Effector memory CD4-positive, alpha-beta T cell (primary cell): ENCODE data around the gene OGG1.

Experiments
- DNase-seq, 3 donors: peaks; one replicate each; pipeline ENCODE4 v3.0.0-alpha.2; 2020
- H3K27ac ChIP-seq: 2 replicates; pipeline ENCODE4 v1.7.0; 2013; ENCODE audit warnings: mild to moderate bottlenecking, low read length, moderate library complexity; ENCODE audit not compliant: insufficient read depth, poor library complexity, severe bottlenecking
- H3K27me3 ChIP-seq: replicated peaks from 2 replicates; pipeline ENCODE4 v1.7.0; 2013; ENCODE audit warnings: mild to moderate bottlenecking, low read length; ENCODE audit not compliant: insufficient read depth, control insufficient read depth, poor library complexity, severe bottlenecking
- H3K36me3 ChIP-seq: 2 replicates; pipeline ENCODE4 v1.7.0; 2013; ENCODE audit warnings: mild to moderate bottlenecking, low read length, moderate library complexity; ENCODE audit not compliant: control insufficient read depth, insufficient read depth
- H3K4me1 ChIP-seq: 2 replicates; pipeline ENCODE4 v1.7.0; 2013; ENCODE audit warnings: low read length, mild to moderate bottlenecking; ENCODE audit not compliant: control insufficient read depth, insufficient read depth, poor library complexity, severe bottlenecking
- H3K4me3 ChIP-seq: 2 replicates; pipeline ENCODE4 v1.7.0; 2013; ENCODE audit warnings: low read length, low read depth, mild to moderate bottlenecking; ENCODE audit not compliant: insufficient read depth, poor library complexity, severe bottlenecking
- H3K9me3 ChIP-seq: 2 replicates; pipeline ENCODE4 v1.7.0; 2013; ENCODE audit warnings: mild to moderate bottlenecking, low read length, moderate library complexity; ENCODE audit not compliant: control insufficient read depth
- total RNA-seq, 3 donors: gene quantifications; one replicate each; lab custom pipeline; 2026; lab: John Stamatoyannopoulos, UW

The OGG1 gene
- total RNA-seq = 18.3 to 24.6 (median 18.5) reads per million in 3 donors

DNA sequence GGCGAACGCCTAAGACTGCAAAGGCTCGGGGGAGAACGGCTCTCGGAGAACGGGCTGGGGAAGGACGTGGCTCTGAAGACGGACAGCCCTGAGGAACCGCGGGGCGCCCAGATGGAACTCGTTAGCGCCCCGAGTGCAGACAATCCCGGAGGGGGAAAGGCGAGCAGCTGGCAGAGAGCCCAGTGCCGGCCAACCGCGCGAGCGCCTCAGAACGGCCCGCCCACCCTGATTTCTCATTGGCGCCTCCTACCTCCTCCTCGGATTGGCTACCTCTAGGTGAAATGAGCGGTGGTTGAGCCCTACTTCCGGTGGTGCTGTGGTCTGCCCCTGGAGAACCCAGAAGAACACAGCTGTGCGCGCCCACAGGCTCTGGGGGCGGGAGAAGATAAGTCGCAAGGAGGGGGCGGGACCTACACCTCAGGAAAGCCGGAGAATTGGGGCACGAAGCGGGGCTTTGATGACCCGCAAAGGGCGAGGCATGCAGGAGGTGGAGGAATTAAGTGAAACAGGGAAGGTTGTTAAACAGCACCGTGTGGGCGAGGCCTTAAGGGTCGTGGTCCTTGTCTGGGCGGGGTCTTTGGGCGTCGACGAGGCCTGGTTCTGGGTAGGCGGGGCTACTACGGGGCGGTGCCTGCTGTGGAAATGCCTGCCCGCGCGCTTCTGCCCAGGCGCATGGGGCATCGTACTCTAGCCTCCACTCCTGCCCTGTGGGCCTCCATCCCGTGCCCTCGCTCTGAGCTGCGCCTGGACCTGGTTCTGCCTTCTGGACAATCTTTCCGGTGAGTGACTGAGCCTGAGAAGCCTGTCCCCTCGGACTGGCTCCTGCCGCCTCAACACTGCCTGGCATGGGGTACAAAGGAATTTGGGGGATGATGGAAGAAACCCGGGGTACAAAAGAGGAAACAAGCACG is at the start of gene OGG1:
Gene OGG1, plus strand, starts transcription at position 308 of the 911 bp plus-strand sequence. Its CDS starts 335 bp downstream, at position 643.
- Histone ChIP-seq H3K27ac (peak within 1 kb of the TSS; percentile 60), H3K27me3 (no peaks in the 10 kb centered on the region), H3K36me3 (peaks cover 35% of the 10 kb centered on the region), H3K4me1 (peaks cover 18% of the 10 kb centered on the region), H3K4me3 (peak within 1 kb of the TSS; percentile 67), H3K9me3 (no peaks in the 10 kb centered on the region)
- DNase-seq = peak; percentile 95 to 97 (median 95)

DNA sequence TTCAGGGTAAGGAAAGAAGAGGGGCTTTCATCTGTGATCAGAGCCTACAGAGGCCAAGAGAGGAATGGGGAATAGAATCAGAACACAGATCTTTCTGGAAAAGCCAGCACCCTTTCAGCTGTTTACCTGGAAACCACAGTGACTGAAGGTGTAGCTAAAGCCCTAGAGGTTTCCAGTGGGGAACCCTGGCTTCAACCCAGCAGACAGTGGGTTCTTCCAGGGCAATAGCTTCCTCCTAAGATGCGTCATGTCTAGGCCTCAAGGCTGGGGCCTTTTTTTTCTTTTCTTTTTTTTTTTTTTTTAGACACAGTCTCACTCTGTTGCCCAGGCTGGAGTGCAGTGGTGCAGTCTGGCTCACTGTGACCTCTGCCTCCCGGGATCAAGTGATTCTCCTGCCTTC is 49.2 kb upstream of the OGG1 start:
- no peak for DNase-seq
- Histone ChIP-seq H3K27ac (no peak overlapping the region), H3K4me3 (no peak overlapping the region), H3K9me3 (no peaks in the 10 kb centered on the region), H3K27me3 (peaks cover 9% of the 10 kb centered on the region), H3K36me3 (peaks cover 25% of the 10 kb centered on the region), H3K4me1 (peaks cover 14% of the 10 kb centered on the region)

DNA sequence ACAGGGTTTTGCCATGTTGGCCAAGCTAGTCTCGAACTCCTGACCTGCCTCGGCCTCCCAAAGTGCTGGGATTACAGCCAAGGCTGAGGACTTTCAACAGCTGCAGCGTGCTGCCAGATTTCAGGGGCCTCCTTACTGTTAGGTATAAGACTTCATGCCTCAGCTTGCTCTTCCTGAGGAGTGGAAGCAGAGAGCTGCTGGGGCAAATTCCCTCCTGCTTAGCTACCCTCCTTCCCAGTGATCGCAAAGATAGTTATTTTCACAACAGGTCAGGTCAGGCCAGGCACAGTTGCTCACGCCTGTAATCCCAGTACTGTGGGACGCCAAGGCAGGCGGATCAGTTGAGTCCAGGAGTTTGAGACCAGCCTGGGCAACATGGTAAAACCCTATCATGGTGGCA is 48.7 kb upstream of the OGG1 start:
- peaks cover 9% of the 10 kb centered on the region for H3K27me3 ChIP-seq
- H3K4me1 ChIP-seq = peaks cover 14% of the 10 kb centered on the region
- H3K4me3 ChIP-seq = no peak overlapping the region
- DNase-seq = no peak
- H3K9me3 ChIP-seq = no peaks in the 10 kb centered on the region
- no peak overlapping the region for H3K27ac ChIP-seq
- peaks cover 21% of the 10 kb centered on the region for H3K36me3 ChIP-seq

DNA sequence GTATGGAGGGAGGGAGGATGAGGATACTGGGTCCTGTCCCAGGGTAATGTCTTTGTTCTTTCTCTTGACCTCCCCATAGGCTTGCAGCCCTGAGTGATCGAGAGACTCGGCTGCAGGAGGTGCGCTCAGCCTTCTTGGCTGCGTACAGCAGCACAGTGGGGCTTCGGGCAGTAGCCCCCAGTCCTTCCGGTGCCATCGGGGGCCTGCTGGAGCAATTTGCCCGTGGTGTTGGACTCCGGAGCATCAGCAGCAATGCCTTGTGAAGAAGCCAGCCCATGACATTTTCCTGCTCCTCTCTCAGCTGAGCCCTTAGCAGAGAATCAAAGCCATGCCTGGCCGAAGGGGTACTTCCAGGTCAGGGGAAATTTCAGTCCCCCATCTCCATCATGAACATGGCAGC is 48.0 kb upstream of the OGG1 start:
- Histone ChIP-seq H3K4me1 (peaks cover 14% of the 10 kb centered on the region), H3K9me3 (no peaks in the 10 kb centered on the region), H3K27me3 (peaks cover 9% of the 10 kb centered on the region), H3K27ac (no peak overlapping the region), H3K4me3 (no peak overlapping the region), H3K36me3 (peaks cover 20% of the 10 kb centered on the region)
- DNase-seq = no peak

DNA sequence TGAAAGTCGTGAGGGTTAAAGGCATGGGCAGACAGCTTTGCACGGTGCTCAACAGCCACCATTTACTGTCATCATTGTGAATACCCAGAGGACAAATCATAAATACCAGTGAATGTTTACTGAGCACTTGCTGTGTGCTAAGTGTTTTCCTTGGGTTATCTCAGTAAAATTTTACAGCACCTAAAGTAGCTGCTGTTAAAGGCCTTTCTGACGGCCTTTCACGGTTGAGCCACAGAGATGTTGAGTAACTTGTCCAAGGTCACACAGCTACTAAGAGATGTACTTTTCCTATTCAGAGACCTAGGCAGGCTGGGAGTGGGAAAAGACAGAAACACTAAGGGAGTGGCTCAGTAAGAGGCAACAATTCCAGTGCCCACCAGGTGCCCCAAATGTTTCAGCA is 46.5 kb upstream of the OGG1 start:
- no peaks in the 10 kb centered on the region for H3K9me3 ChIP-seq
- H3K4me1 ChIP-seq = peaks cover 14% of the 10 kb centered on the region
- no peak overlapping the region for H3K4me3 ChIP-seq
- no peak overlapping the region for H3K27ac ChIP-seq
- peaks cover 4% of the 10 kb centered on the region for H3K36me3 ChIP-seq
- DNase-seq = no peak
- H3K27me3 ChIP-seq = peaks cover 9% of the 10 kb centered on the region

DNA sequence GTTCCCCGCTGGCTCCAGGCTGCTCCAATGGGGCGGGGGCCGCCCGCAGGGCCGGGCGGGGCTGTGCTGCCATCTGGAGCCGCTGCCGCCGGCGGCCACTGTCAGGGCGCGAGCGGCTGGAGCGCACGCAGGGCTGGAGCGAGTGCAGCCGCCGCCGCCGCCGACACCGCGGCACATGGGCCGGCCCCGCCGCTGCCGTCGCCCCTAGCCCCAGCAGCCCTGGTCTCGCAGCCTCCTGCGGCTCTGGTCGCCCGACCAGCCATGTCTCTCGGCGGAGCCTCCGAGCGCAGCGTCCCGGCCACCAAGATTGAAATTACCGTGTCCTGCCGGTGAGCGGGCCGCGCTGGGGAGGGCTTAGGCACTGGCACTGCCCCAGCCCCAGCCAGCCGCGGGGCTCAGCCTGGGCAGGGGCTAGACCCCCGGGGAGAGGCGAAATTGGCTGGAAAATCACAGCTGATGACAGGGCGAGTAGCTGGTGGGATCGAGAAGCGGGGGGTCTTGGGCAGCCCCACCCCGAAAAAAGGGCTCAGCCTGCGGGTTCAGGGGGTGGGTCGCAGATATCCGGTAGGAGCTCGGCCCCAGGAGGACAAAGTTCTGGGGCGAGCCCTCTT is 45.9 kb upstream of the OGG1 start, which contains the start of gene CPNE9:
Gene CPNE9, plus strand, starts transcription at position 98 of the 611 bp plus-strand sequence. Its CDS starts 164 bp downstream, at position 262.
- no peak for DNase-seq
- peaks cover 9% of the 10 kb centered on the region for H3K27me3 ChIP-seq
- H3K4me3 ChIP-seq = peak within 1 kb of the TSS; percentile 42

DNA sequence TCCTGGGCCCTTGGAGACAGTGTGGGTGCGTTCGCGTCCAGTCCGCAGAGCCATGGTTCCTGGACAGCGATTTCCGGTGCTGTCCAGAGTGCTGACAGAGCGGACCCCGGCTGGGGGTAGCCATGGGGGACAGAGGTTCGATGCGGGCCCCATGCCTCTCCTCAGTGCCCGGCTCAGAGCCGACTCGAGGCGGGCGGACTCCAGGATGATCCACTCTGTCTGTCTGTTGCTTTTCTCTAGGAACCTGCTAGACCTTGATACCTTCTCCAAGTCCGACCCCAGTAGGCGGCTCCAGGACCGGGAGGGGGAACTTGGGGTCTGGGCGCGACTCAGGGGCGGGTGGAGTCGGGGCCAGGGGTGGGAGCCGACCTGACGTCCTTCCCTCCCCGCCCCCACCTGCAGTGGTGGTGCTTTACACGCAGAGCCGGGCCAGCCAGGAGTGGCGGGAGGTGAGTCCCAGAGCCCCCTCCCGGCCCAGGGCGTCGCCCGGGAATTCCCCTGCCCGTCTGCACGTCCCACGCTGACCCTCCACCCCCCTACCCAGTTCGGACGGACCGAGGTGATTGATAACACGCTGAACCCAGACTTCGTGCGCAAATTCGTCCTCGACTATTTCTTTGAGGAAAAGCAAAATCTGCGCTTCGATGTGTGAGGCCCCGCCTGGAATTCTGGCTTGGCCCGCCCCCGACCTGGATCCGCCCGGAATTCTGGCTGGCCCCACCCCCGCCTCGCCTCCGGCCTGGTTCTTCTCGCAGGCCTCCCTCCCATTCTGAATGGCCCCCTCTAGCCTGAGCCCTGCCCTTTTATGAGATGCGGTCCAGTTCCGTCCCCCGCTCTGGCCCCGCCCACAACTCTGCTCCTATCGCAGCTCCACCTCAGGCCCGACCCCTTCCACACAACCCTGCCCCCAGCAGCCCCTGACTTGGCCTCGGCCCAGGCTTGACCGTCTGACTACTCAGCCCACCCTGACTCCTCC is 45.1 kb upstream of the OGG1 start:
- Histone ChIP-seq H3K36me3 (peaks cover 4% of the 10 kb centered on the region), H3K4me1 (peaks cover 14% of the 10 kb centered on the region), H3K4me3 (peak overlapping the region; percentile 42), H3K9me3 (no peaks in the 10 kb centered on the region), H3K27ac (no peak overlapping the region), H3K27me3 (peaks cover 9% of the 10 kb centered on the region)
- no peak for DNase-seq

More for the DNA sequence above, 45.9 kb upstream of the OGG1 start, which contains the start of gene CPNE9:
- Histone ChIP-seq H3K27ac (no peak within 1 kb of the TSS), H3K36me3 (peaks cover 4% of the 10 kb centered on the region), H3K9me3 (no peaks in the 10 kb centered on the region), H3K4me1 (peaks cover 14% of the 10 kb centered on the region)

DNA sequence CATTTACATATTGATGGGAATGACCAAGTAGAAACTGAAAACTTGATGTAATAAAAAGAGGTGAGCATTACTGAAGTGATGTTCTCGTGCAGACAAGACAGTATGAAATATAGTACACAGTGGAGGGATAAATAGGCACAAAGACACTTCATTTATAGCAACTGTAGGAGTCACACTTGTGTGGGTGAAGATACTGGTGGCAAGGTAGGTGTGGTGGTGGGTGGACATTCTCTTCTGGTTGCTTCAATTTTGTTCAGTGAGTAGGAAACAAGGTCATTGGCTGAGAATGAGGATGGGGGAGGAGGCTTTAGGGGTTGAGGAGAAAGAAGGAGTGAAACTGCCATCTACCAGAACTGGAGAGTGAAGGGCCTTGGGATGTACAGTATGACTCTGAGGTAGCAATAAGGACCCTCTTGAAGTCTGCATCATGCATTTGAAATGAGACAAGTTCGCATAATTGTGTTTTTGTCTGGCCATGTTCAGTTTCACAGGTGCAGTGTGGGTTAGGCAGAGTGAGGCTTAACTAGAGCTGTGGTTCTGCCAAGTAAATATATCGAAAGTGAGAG is 39.5 kb upstream of the OGG1 start:
- Histone ChIP-seq H3K9me3 (no peaks in the 10 kb centered on the region), H3K36me3 (no peaks in the 10 kb centered on the region), H3K27ac (no peak overlapping the region), H3K4me1 (no peaks in the 10 kb centered on the region), H3K27me3 (no peaks in the 10 kb centered on the region), H3K4me3 (no peak overlapping the region)
- no peak for DNase-seq

DNA sequence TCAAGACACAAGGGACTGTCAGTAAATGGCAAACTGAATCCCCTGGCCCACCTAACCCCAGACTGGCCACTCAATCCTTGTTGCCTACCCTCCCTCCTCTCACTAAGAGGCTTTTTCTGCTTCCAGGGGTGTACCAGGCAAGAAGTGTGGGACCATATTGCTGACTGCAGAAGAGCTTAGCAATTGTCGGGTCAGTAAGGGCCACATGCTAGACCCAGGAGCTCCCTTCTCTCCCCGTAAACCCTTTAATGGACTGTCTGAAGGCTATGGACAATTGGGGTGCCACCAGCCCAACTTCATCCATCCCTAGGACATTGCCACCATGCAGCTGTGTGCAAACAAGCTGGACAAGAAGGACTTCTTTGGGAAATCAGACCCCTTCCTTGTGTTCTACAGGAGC is 37.3 kb upstream of the OGG1 start:
- no peaks in the 10 kb centered on the region for H3K4me1 ChIP-seq
- H3K27me3 ChIP-seq = no peaks in the 10 kb centered on the region
- H3K4me3 ChIP-seq = no peak overlapping the region
- H3K36me3 ChIP-seq = no peaks in the 10 kb centered on the region
- H3K27ac ChIP-seq = no peak overlapping the region
- DNase-seq = no peak
- no peaks in the 10 kb centered on the region for H3K9me3 ChIP-seq
